Stimulated activated CD4-positive, alpha-beta T cell treated with anti-CD3 and anti-CD28 coated beads, TNF-alpha, amount 100 ng/mL, for 1 hour (primary cell): ENCODE measurements around the gene CDH4.

Experiments
- DNase-seq, 3 donors: peaks; one replicate each; pipeline ENCODE4 v3.0.0-alpha.2; 2020; ENCODE audit warnings: low read depth in 3 of 3, low spot score in 1 of 3

The CDH4 gene

DNA sequence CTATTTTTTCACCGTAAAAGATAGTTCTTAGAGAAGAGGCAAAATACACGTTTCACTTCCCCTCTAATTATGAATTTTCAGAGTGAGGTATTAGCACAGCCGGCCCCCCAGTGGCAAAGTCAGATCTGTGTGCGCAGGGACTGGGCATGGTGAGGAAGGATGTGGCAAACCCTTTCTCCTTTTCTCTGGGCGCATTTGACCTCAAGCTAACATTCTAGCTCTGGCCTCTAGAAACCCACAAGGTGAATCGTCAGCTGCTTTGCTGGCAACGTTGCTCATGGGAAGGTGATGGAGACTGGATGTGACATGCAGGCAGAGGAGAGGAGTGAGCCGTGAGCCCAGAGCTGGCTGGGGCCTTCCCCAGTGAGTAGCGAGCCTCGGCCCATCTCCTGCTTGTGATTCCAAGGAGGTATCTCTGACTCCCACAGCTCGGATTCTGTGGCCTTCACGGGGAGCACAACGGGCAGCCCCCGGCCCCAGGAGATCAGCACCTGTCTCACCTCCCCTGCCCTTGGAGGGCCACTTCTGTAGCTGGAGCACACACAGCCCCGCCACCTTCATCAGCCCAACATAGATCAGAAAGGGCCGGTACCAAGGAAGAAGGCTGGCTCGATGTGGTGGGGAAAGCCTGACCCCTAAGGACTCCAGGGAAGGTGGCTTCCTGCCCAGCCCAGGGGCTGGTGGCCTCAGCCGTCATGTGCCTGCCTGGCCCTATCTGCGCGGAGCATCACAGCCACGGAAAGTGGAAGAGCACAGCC is 660.8 kb downstream of the CDH4 start:
- no peak for DNase-seq

DNA sequence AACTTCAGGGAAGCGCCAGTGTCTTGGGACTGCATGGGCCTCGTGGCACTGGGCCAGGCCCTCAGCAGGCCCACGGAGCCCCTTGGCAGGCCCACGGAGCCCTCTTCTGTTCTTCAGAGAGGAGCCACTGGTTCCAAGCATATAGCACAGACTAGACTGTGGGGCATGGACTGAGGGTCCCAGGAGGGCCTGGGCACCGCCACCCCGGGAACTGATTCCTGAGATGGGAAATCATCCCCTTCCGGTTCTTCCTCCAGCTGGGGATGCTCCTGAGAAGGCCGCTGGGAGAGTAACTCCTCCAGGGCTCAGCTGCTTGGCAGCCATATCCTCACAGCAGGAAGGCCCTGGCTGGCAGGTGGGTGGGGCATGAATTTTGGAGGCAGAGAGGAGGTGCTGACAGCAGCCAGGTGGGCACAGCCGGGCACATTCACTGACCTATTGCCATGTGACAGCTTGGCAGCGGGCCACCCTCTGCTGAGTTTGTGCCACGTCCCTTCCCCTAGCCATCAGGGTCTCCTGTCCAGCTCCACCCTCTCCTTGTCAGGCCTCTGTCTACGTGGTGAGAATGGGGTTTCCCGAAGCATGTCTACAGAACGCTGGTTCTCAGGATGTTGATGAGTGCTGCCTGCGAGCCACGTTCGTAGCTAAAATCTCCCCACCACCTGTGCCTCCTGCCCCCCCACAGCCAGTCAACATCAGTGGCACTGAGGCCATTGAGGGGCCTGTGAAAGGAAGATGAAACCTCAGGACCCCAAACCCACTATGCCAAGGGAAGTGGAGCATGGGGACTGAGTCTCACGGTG is 661.6 kb downstream of the CDH4 start:
- DNase-seq, result no peak

DNA sequence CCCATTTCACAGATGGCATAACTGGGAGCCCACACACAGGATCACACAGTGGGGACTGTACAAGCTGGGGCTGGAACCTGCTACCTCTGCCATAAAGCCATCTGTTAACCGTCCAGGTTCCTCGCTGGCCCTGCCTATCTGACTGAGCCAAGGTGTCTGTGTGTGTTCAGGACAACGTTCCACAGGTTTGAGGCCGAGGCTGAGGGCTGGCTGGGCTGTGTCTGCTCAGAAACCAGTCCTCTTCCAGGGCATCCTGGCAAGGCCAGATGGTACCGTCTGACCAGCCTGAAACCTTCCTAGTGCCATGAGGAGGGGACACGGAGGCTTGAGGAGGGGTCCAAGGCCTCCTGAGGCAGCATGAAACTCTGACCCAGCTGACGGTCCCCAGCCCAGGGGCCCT is 663.0 kb downstream of the CDH4 start:
- DNase-seq, result no peak

DNA sequence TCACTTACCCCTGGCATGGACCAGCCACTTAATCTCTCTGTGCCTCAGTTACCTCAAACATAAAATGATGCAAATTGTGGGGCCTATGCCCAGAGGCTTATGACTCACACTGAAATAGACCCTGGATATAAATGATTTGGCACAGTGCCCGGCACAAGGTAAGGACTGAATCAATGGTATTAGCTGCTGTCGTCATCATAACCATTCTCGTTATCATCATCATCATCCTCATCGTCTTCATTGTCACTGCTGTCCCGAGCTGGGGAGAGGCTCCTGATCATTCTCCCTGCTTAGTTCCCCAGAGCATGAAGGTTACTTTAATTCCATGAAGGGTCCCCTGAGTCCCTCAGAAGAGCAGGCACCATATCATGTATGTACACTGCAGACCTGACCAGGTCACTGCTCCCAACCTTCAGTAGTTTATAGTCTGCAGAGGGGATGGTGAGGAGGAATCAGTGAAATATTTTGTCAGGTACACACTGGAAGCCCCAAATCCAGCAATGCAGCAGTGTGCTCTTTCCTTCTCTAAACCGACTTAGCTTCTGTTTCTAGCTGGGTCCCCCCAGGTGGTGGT is 664.3 kb downstream of the CDH4 start:
- DNase-seq, result no peak

DNA sequence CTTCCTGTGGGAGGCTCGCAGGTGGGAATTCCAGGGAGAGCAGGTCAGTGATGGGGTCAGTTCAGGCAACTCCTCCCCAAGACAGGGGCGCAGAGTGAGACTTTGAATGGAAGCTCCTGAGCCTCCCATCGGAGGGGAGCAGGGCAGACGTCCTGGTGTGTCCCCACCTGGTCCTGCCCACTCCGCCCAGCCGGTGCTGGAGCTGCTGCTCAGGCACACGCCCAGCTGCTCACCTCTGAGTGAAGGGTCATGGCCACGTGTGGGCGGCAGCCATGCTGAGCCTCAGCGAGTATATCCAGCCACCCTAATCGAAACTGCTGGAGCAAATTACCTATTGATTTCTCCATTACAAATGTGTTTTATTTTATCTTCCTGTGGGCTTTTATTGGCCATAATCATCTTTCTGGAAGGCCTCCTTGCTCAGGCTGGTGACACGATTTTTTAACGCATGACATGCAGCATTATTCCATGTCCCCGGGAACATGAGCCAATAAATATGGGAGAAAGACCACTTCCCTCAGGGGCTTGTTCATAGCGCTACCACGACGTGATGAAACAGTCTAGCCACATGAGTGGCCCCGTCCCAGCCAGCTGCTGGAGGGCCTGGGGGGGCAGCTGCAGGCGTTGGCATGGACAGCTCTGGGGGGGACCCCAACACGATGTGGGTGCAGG is 665.5 kb downstream of the CDH4 start:
- no peak for DNase-seq

DNA sequence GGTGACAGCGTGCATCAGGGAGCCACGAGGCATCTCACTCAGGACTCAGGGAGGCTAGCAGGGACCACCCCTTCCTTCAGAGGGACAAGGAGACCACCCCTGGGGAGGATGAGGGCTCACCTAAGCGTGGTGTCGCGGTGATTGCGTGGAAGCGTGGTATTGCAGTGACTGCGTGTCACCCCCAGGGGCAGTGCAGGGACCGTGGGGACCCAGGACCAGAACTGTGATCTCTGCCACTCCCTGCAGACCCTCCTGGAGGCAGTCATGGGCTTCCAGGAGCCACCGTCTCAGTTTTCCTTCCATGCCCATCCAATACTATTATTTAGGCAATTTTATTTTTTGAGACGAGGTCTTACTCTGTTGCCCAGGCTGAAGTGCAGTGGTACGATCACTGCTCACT is 666.5 kb downstream of the CDH4 start:
- no peak for DNase-seq

DNA sequence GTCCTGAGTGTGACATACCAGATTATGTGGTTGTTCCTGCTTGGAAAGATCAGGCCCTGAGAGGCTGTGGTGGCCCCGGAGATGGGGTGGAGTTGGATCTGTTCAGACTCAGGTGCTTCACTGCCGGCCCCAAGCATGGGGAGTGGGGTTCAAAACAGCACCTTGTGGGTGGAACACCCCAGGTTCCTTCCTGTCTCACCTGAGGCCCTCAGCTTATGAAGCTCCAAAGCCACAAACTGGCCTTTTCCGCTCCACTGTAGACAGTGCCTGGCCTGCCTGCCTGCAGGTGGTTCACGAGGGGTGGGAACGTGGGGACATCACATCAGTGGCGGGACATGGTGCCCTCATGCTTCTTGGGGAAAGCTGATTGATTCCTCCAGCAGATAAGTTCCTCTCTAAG is 667.2 kb downstream of the CDH4 start:
- DNase-seq, result no peak

DNA sequence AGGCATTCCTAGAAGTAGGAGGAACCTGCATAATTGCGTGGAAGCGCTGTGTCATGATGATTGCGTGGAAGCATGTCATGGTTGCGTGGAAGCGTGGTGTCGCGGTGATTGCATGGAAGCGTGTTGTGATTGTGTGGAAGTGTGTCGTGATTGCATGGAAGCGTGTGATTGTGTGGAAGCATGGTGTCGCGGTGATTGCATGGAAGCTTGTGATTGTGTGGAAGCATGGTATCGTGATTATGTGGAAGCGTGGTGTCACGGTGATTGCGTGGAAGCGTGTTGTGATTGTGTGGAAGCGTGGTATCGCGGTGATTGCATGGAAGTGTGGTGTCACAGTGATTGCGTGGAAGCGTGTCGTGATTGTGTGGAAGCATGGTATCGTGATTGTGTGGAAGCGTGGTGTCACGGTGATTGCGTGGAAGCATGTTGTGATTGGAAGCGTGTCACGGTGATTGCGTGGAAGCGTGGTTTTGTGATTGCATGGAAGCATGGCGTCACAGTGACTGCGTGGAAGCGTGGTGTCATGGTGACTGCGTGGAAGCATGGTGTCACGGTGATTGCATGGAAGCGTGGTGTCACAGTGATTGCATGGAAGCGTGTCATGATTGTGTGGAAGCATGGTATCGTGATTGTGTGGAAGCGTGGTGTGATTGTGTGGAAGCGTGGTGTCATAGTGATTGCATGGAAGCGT is 667.8 kb downstream of the CDH4 start:
- DNase-seq, result no peak

DNA sequence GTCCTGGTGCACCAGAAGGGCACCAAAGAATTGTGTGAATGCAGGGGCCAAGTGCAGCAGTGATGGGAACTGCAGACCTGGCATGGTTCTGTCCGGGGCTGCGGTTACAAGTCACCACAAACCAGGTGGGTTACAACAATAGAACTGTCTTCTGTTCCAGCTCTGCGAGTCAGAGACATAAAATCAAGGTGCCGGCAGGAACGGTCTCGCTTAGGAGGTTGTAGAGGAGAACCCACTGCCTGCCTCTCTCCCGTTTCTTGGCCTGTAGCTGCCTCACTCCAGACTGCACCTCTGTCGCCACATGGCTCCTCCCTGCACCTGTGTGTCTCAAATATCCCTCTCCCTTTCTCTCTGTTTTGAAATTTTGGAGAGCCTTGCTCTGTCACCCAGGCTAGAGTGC is 670.4 kb downstream of the CDH4 start:
- no peak for DNase-seq

DNA sequence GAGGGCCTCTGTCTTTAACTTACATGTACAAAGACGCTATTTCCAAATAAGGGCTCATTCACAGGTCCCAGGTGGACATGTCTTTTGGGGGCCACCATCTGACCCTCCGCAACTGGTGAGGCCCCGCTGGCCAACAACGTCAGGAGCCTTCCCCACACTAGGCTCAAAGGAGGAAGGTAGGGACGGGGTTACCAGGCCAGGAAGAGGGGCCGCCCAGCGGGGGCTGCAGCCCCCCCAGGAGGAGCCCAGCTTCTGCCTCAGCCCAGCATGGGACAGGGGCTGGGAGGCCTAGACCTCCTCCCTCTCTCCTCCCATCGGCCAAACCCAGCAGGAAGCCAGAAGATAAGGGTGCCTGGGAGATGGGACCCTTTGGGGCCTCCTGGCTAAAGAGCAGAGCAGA is 670.9 kb downstream of the CDH4 start:
- no peak for DNase-seq

DNA sequence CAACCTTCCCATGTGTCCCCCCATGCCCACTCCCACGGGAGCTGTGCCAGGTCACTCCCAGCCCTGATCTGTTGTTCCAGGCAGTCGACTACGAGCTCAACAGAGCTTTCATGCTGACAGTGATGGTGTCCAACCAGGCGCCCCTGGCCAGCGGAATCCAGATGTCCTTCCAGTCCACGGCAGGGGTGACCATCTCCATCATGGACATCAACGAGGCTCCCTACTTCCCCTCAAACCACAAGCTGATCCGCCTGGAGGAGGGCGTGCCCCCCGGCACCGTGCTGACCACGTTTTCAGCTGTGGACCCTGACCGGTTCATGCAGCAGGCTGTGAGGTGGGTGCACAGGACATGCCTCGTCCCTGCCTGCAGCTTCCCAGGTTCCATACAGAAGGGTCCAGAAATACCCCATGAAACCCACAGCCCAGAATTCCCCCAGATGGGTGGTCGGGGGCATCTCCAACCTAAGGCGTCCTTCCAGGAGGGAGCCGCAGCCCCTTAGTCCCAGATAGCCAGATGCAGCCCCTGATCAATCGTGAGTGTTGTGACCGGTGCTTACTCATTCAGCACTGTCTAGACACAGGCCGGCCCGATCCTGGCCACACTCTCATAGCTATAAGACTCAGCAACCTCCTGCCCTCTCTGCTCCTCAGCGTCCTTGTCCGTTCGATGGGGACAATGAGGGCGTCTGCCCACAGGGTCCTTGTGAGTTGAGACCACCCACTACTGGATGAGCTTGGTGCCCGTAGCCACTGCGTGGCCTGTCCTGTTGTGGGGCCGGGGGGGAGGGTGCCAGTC is 671.5 kb downstream of the CDH4 start:
- no peak for DNase-seq

DNA sequence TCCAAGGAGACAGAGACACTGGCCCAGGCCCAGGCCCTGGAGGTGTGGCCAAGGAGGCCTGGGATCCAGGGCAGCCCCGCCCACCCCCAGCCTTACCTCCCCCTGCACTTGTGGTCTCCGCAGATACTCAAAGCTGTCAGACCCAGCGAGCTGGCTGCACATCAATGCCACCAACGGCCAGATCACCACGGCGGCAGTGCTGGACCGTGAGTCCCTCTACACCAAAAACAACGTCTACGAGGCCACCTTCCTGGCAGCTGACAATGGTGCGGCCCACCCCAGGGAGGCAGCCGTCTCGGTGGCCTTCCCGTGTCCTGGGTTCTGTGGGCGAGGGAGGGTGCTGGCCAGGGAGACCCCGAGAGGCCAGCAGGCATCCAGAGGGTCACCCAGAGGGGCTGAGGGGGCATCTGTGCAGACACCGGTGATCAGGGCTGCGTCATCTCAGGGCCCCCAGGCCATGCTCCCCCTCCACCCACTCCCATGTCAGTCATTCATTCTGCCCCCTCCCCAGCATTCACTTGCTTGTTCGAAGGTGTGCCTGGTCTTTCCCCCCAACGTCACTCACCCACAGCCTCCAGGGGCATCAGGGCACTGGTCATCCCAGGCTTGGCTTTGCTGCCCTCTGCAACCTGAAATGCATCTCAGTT is 672.3 kb downstream of the CDH4 start:
- DNase-seq, result no peak

DNA sequence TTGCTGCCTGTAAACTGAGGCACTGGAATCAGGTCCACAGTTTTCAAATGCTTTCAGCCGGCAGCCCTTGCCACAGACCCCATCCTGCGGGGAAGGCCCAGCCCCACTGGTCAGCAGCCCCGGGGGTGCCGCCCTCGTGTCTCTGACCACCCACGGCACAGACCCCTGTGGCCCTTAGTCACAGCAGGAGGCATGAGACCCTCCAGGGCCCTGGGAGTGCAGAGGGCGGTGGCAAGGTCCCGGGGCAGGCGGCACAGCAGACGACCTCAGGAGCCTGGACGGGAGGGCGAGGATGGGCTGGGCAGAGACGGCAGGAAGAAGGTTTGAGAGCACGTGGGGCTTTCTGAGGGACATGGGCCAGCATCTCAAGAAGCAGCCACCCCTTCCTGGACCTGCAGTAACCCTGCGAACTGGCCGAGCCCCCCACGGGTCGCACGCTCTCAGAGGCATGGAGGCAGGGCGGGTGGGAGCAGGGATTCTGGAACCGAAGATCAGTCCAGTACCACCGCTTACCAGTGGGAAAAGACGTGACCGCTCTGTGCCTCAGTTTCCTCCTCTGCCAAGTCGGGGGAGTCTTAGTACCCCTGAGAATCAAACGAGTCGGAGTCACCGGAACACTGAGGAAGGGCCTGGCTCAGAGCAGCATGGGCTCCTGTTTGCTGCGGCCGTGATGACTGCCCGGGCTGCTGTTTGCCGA is 672.9 kb downstream of the CDH4 start:
- DNase-seq, result no peak

DNA sequence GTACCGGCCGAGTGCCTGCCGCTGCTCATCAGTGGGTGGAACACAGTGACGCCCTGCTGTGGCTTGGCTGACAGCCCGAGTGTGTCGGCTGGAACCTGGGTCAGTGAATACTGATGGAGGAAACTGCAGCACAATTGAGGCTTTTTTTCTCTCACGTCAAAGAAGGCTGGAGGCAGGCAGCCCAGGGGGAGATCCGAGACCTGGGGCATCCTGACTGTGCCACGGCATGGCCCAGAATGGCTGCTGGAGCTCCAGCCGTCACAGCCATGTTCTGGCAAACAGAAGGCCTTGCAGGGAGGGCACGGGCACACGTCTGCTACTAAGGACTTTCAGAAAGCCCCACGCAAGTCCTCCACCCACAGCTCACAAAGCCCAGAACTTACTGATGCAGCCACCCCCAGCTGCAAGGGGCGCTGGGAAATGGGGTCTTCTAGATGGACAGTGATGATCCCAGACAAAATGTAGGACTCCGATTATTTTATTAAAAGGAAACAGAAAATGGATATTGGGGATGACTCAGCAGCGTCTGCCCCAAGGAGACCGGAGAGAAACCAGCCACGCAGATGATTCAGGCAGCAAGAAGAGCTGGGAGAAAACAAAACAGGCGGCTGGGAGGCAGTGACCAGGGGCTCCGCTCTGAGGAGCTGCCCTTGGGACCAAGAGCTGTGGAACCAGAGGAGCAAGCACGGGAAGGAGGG is 673.6 kb downstream of the CDH4 start:
- no peak for DNase-seq

DNA sequence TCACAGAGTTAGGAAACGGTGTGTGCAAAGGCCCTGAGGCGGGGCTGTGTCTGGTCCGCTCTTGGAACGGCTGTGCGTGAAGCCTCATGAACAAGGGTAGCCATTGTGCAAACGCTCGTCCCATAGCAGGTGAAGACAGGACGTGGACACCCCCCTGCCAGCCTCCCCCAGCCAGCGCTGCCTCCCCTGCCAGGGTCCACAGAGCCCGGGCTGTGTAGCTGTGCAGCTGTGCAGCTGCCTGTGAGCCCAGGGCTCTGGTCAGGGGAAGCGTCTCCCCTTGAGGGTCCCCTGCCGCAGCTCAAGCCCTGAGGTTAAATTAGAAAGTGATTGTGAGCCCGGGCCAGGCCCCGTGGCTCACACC is 674.2 kb downstream of the CDH4 start:
- DNase-seq, result no peak

DNA sequence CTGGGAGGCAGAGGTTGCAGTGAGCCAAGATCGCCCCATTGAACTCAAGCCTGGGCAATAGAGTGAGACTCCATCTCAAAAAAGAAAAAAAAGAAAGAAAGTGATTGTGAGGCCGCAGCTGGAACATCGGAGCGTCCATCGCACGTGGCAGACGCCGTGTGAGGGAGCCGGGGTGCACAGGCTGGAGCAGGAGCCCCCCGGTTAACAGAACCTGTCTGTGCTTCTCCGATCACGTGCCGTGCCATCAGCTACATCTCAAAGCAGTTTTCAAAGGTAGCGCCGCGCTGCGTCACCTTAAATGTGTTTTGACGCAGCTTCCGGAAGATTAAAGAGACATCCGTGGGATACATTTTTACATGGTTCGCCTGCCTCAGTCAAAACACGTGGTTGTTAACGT is 674.7 kb downstream of the CDH4 start:
- DNase-seq, result no peak

DNA sequence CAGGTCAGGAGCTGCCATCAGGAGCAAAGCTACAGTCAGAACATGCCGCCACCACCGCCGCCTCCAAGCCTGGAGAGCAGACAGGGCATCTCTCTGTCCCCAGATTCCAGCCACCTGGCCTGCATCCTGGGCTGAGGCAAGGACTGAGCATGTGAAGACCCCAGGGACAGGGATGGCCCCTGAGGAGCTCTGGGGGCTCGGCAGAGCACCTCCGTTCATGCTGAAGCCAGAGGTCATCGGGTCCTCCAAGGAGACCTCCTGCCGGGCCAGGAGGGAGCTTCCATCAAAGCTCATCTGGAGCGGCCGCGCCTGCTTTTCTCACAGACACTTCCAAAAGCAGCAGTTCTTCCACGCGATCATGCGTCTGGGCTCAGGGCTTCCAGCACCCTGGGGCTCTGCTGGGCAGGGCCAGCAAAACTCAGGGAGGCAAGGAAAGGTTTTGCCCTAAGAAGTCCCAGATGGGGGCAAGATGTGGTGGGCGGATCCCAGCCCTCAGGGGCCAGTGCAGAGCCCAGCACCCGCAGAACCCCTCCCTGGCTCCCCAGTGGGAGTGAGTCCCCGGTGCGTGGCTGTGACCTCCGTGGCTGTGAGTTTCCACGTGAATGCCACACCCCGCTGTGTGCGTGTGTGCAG is 675.2 kb downstream of the CDH4 start:
- no peak for DNase-seq

DNA sequence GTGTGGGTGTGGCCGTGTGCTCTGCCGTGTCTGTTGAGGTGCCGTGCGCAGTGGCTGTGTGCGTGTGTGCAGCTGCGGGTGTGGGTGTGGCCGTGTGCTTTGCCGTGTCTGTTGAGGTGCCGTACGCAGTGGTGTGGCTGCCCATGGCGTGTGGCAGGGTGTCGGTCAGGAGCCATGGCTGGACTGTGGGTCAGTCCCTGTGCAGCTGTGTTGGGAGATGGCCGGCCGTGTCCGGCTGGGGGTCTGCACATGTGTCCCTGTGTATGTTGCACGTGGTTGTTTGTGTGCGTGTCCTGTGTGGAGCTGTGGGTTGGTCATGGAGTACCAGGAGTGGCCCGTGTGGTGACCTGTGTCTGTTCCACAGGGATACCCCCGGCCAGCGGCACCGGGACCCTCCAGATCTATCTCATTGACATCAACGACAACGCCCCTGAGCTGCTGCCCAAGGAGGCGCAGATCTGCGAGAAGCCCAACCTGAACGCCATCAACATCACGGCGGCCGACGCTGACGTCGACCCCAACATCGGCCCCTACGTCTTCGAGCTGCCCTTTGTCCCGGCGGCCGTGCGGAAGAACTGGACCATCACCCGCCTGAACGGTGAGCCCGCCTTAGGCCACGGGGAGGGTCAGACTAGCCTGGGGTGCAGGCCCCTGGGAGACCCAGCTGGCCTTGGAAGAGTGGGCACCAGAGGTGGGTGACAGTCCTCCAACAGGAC is 675.9 kb downstream of the CDH4 start:
- DNase-seq, result no peak
